SK-N-SH (cell line): ENCODE results near the gene CCNL1. TPM values are rescaled to one million over a fixed set of nuclear protein-coding genes. Genes with fewer than 3 reads are reported as not detected.
"Not testable (repeated sequence)": the region's sequence is repeated elsewhere in the genome, so short reads cannot be mapped to it uniquely, and the experiment has no call there.

Source experiments
- CTCF ChIA-PET: fragments of 300-600, 350-600 bp; formaldehyde crosslinking; extraction: SDS; loops from one replicate; lab custom pipeline; 2021; lab: Yijun Ruan, JAX
- POLR2A ChIA-PET: fragments of 350-600 bp; sonication (Branson Sonifier 250); formaldehyde crosslinking; extraction: SDS; loops from one replicate; lab custom pipeline; 2020; ENCODE audit warnings: antibody characterized with exemption, inconsistent platforms; lab: Yijun Ruan, JAX
- DNase-seq: peaks from one replicate; pipeline ENCODE4 v3.0.0; 2012
- H2AFZ ChIP-seq: fragments of 200-600 bp; sonication (generic); 2 replicates; pipeline ENCODE4 v1.8.1; 2016; ENCODE audit warnings: antibody characterized with exemption, mild to moderate bottlenecking, low read depth
- H3F3A ChIP-seq: fragments of 200-600 bp; sonication (generic); replicated peaks from 2 replicates; pipeline ENCODE3; 2016; ENCODE audit warnings: antibody characterized with exemption, mild to moderate bottlenecking; ENCODE audit not compliant: insufficient read depth
- H3K27ac ChIP-seq, 2 experiments: fragments of 200-500 bp in 1 of 2; fragments of 200-600 bp in 1 of 2; sonication (Bioruptor generic) in 1 of 2; sonication (generic), shearing (Covaris generic) in 1 of 2; 2 replicates each; pipeline versions ENCODE4 v1.5.1 to v1.6.1; 2014 to 2016; ENCODE audit warnings: low read depth in 2 of 2, inconsistent platforms in 1 of 2, low read length in 1 of 2, mild to moderate bottlenecking in 1 of 2, mixed read lengths in 1 of 2
- H3K27me3 ChIP-seq: fragments of 200-600 bp; sonication (generic), shearing (Covaris generic); 2 replicates; pipeline ENCODE4 v1.6.1; 2016; ENCODE audit warnings: mixed run types; ENCODE audit not compliant: insufficient read depth
- H3K36me3 ChIP-seq, 2 experiments: fragments of 200-500 bp in 1 of 2; fragments of 200-600 bp in 1 of 2; sonication (Bioruptor generic) in 1 of 2; sonication (generic) in 1 of 2; replicated peaks in 1 of 2; 2 replicates each; pipeline versions ENCODE3 to v1.5.1; 2014 to 2016; ENCODE audit warnings: low read length in 1 of 2, mild to moderate bottlenecking in 1 of 2; ENCODE audit not compliant: insufficient read depth in 2 of 2, control insufficient read depth in 1 of 2
- H3K4me1 ChIP-seq, 2 experiments: fragments of 200-500 bp in 1 of 2; fragments of 200-600 bp in 1 of 2; sonication (Bioruptor generic) in 1 of 2; sonication (generic), shearing (Covaris generic) in 1 of 2; 2 replicates each; pipeline versions ENCODE4 v1.5.1 to v1.6.1; 2014 to 2016; ENCODE audit warnings: low read depth in 1 of 2, low read length in 1 of 2, mixed run types in 1 of 2; ENCODE audit not compliant: insufficient read depth in 2 of 2, control insufficient read depth in 1 of 2
- H3K4me2 ChIP-seq: fragments of 200-600 bp; sonication (generic), shearing (Covaris generic); 2 replicates; pipeline ENCODE4 v1.6.1; 2017; ENCODE audit warnings: mixed run types
- H3K4me3 ChIP-seq, 2 experiments: fragments of 200-500 bp in 1 of 2; fragments of 200-600 bp in 1 of 2; sonication (Bioruptor generic) in 1 of 2; sonication (generic), shearing (Covaris generic) in 1 of 2; 2 replicates each; pipeline versions ENCODE4 v1.5.1 to v1.8.1; 2014 to 2016; ENCODE audit warnings: low read depth in 2 of 2, inconsistent platforms in 1 of 2, low read length in 1 of 2, mild to moderate bottlenecking in 1 of 2, mixed read lengths in 1 of 2, moderate library complexity in 1 of 2
- H3K79me2 ChIP-seq: fragments of 200-600 bp; sonication (generic); 2 replicates; pipeline ENCODE4 v1.8.1; 2017; ENCODE audit warnings: mild to moderate bottlenecking; ENCODE audit not compliant: insufficient read depth
- H3K9ac ChIP-seq: fragments of 200-600 bp; sonication (generic); 2 replicates; pipeline ENCODE4 v1.6.1; 2017; ENCODE audit warnings: mixed run types
- H3K9me2 ChIP-seq: fragments of 200-600 bp; sonication (generic); 2 replicates; pipeline ENCODE4 v1.6.1; 2017; ENCODE audit warnings: mixed run types
- H3K9me3 ChIP-seq: fragments of 200-600 bp; sonication (generic); 2 replicates; pipeline ENCODE4 v1.6.1; 2017; ENCODE audit warnings: mixed run types, mild to moderate bottlenecking, moderate library complexity
- H4K20me1 ChIP-seq: fragments of 200-600 bp; sonication (generic); 2 replicates; pipeline ENCODE4 v1.6.1; 2017; ENCODE audit warnings: mild to moderate bottlenecking, mixed run types; ENCODE audit not compliant: insufficient read depth
- ELF1 ChIP-seq: IDR thresholded peaks from 2 replicates; pipeline ENCODE4 v1.4.0; 2012
- EP300 ChIP-seq, 2 experiments: IDR thresholded peaks; 2 replicates each; pipeline versions ENCODE4 v1.4.0 to v1.6.1; 2012; ENCODE audit warnings: borderline replicate concordance in 1 of 2, low read depth in 1 of 2, low read length in 1 of 2
- EZH2phosphoT487 ChIP-seq: fragments of 200-600 bp; sonication (generic); IDR thresholded peaks from 2 replicates; pipeline ENCODE4 v1.6.1; 2017; ENCODE audit warnings: low read depth, mixed run types, mild to moderate bottlenecking, antibody characterized with exemption, moderate library complexity, borderline replicate concordance
- FOSL2 ChIP-seq: IDR thresholded peaks from 2 replicates; pipeline ENCODE4 v1.4.0; 2012; ENCODE audit warnings: low read depth, mild to moderate bottlenecking, moderate library complexity, borderline replicate concordance
- FOXJ3 ChIP-seq: sonication (generic); formaldehyde crosslinking; IDR thresholded peaks from 2 replicates; pipeline ENCODE4 v1.5.1; 2020; ENCODE audit warnings: mild to moderate bottlenecking, missing genetic modification reagents
- FOXM1 ChIP-seq: IDR thresholded peaks from 2 replicates; pipeline ENCODE4 v1.4.0; 2012; ENCODE audit warnings: low read depth, mild to moderate bottlenecking
- GATA2 ChIP-seq: sonication (generic); formaldehyde crosslinking; IDR thresholded peaks from 2 replicates; pipeline ENCODE4 v1.5.0; 2020; ENCODE audit warnings: mild to moderate bottlenecking, missing genetic modification reagents
- JUND ChIP-seq: IDR thresholded peaks from 2 replicates; pipeline ENCODE4 v1.4.0; 2012
- MXI1 ChIP-seq: IDR thresholded peaks from 2 replicates; pipeline ENCODE4 v1.6.1; 2012; ENCODE audit warnings: mild to moderate bottlenecking, low read depth, low read length, improper control_type of control experiment
- NFIC ChIP-seq: IDR thresholded peaks from 2 replicates; pipeline ENCODE4 v1.4.0; 2012; ENCODE audit warnings: borderline replicate concordance
- RCOR1 ChIP-seq: fragments of 150-350 bp; IDR thresholded peaks from 2 replicates; pipeline ENCODE4 v1.6.1; 2017; ENCODE audit warnings: antibody characterized with exemption, low read length
- SIN3A ChIP-seq: IDR thresholded peaks from 2 replicates; pipeline ENCODE4 v1.6.1; 2012; ENCODE audit warnings: low read depth, mild to moderate bottlenecking, low read length, moderate library complexity, borderline replicate concordance
- TAF1 ChIP-seq: IDR thresholded peaks from 2 replicates; pipeline ENCODE4 v1.6.1; 2012; ENCODE audit warnings: low read depth, mild to moderate bottlenecking, low read length, moderate library complexity, borderline replicate concordance
- TCF12 ChIP-seq: IDR thresholded peaks from 2 replicates; pipeline ENCODE4 v1.4.0; 2012
- USF1 ChIP-seq: IDR thresholded peaks from 2 replicates; pipeline ENCODE4 v1.4.0; 2012; ENCODE audit warnings: low read depth, borderline replicate concordance
- WGBS: methylation state at CpG from one replicate; pipeline ENCODE4 v1.1.6; 2017; ENCODE audit warnings: low lambda C conversion rate; 5-methylcytosine and 5-hydroxymethylcytosine counted together
- polyA plus RNA-seq, 3 experiments: library from polyadenylated mRNA; depleted of rRNA; stranded (reverse); fragments of >200 nt; gene quantifications; 2 replicates each; pipeline ENCODE4 v1.2.3, GENCODE V29; 2012
- TF ChIP-seq, protein P1 (sequence below): fragments of 150-350 bp; IDR thresholded peaks from 2 replicates; pipeline ENCODE4 v1.6.1; 2017; ENCODE audit warnings: antibody characterized with exemption, low read length, low read depth, borderline replicate concordance
- TF ChIP-seq, protein P2 (sequence below): fragments of 150-350 bp; IDR thresholded peaks from 2 replicates; pipeline ENCODE4 v1.6.1; 2016; ENCODE audit warnings: mild to moderate bottlenecking, low read depth, low read length
- TF ChIP-seq, protein P3 (sequence below): IDR thresholded peaks from 2 replicates; pipeline ENCODE4 v1.4.0; 2012; ENCODE audit warnings: low read depth, borderline replicate concordance

The CCNL1 gene
- polyA plus RNA-seq, 1 of the 3 experiments (the other 2 are of a cell fraction), result 99.8 TPM

DNA sequence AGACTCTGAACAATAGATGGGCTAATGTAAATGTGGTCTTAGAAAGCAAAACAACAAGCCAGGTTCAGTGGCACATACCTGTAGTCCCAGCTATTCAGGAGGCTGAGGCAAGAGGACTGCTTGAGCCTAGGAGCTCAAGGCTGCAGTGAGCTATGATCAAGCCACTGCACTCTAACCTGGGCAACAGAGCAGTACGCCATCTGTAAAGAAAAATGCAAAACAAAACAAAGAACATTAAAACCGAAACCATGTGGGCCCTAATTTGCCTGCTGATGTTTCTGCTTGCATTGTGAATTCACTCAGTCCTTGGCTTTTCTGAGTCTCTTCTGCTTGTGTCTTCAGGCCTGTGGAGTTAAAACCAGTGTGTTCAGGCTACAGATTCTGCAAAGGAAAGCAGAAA, 56.7 kb downstream of the CCNL1 start:
- WGBS, result 100% methylated on average over 2 of the region's 2 CpGs
- ChIA-PET CTCF (interaction anchor here (1.0 to 1.9 kb wide), 3 partner anchors 21 to 34 kb away, joined by 3 to 6 read pairs (median 3); no protein-coding TSS in a partner anchor), POLR2A (interaction anchor here (1.0 kb wide), 1 partner anchor 57 kb away, joined by 3 read pairs; the partner anchor contains the start of gene CCNL1)

DNA sequence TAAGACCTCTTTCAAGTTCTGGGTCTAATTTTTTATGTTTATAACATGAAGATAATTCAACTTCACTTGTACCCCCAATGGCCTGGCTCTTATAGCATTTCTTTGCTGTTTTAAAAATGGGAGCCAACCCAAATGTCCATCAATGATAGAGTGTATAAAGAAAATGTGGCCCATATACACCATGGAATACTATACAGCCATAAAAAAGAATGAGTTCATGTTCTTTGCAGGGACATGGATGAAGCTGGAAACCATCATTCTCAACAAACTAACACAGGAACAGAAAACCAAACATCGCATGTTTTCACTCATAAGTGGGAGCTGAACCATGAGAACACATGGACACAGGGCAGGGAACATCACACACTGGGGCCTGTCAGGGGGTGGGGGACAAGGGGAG, 57.4 kb downstream of the CCNL1 start:
- H3K36me3 ChIP-seq, H3K27me3 ChIP-seq, POLR2A ChIA-PET, H3K4me2 ChIP-seq, H3K79me2 ChIP-seq, H2AFZ ChIP-seq, H4K20me1 ChIP-seq, H3K9me3 ChIP-seq, H3K9me2 ChIP-seq, H3K4me3 ChIP-seq, H3F3A ChIP-seq, H3K27ac ChIP-seq, H3K9ac ChIP-seq, DNase-seq: not testable (repeated sequence)
- WGBS, result 96% methylated on average over 1 of the region's 1 CpG
- peaks cover 0 to 13% of the 10 kb centered on the region in 2 experiments; a peak in 1 of 4 replicates for H3K4me1 ChIP-seq
- CTCF ChIA-PET, result interaction anchor here (1.6 to 4.8 kb wide), 3 partner anchors 11 to 35 kb away, joined by 4 to 26 read pairs (median 6); no protein-coding TSS in a partner anchor

More for the DNA sequence above, 56.7 kb downstream of the CCNL1 start:
- H4K20me1 ChIP-seq, result no peaks in the 10 kb centered on the region
- TF ChIP-seq ELF1, result no peak
- TF ChIP-seq NFIC, result no peak
- TF ChIP-seq TCF12, result no peak
- no peak for TF ChIP-seq JUND
- TF ChIP-seq USF1, result no peak
- no peak for TF ChIP-seq EP300 (IDR thresholded peaks at IDR 0.05; ENCODE audit: borderline replicate concordance in 1 of 2, low read depth in 1 of 2, low read length in 1 of 2)
- TF ChIP-seq MXI1, result no peak
- TF ChIP-seq, protein P1, sequence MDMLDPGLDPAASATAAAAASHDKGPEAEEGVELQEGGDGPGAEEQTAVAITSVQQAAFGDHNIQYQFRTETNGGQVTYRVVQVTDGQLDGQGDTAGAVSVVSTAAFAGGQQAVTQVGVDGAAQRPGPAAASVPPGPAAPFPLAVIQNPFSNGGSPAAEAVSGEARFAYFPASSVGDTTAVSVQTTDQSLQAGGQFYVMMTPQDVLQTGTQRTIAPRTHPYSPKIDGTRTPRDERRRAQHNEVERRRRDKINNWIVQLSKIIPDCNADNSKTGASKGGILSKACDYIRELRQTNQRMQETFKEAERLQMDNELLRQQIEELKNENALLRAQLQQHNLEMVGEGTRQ, result no peak
- TF ChIP-seq, all 33 proteins: peak for 0
- Histone ChIP-seq H3K36me3 (no peaks in the 10 kb centered on the region), H3K27me3 (no peaks in the 10 kb centered on the region), H3F3A (no peaks in the 10 kb centered on the region), H3K27ac (no peak overlapping the region), H2AFZ (0 out of 2 replicates have a peak overlapping the region, but pooled peaks have one; percentile 8), H3K4me1 (peaks cover 0 to 13% of the 10 kb centered on the region in 2 experiments; a peak in 1 of 4 replicates), H3K4me3 (no peak overlapping the region), H3K4me2 (no peak overlapping the region), H3K79me2 (no peaks in the 10 kb centered on the region), H3K9me3 (no peaks in the 10 kb centered on the region), H3K9ac (no peak overlapping the region), H3K9me2 (no peaks in the 10 kb centered on the region)
- DNase-seq, result no peak

DNA sequence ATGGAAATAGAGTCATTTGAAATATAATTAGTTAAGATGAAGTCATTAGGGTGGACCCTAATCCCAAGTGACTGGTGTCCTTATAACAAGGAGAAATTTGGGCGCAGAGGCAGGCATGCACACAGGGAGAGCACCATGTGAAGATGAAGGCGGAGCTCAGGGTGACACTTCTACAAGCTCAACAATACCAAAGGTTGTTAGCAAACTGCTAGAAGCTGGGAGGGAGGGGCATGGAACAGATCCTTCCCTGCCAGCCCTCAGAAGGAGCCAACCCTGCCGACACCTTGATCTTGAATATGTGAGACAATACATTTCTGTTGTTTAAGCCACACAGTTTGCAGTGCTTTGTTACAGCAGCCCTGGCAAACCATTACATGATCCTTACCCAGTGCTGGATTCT, 57.8 kb downstream of the CCNL1 start:
- Histone ChIP-seq H3K9me2 (no peaks in the 10 kb centered on the region), H3K4me2 (no peak overlapping the region), H3K9me3 (no peaks in the 10 kb centered on the region), H3K4me1 (peaks cover 0 to 13% of the 10 kb centered on the region in 2 experiments; a peak in 1 of 4 replicates), H3F3A (no peaks in the 10 kb centered on the region), H3K27me3 (no peaks in the 10 kb centered on the region), H3K4me3 (no peak overlapping the region), H3K27ac (no peak overlapping the region), H4K20me1 (no peaks in the 10 kb centered on the region), H3K9ac (no peak overlapping the region), H3K36me3 (no peaks in the 10 kb centered on the region), H3K79me2 (no peaks in the 10 kb centered on the region), H2AFZ (no peak overlapping the region)
- DNase-seq, result no peak
- CTCF ChIA-PET, result interaction anchor here (1.0 to 4.8 kb wide), 4 partner anchors 12 to 653 kb away, joined by 3 to 26 read pairs (median 4); no protein-coding TSS in a partner anchor
- 100% methylated on average over 3 of the region's 3 CpGs for WGBS
- TF ChIP-seq SIN3A (no peak), RCOR1 (no peak), FOSL2 (no peak), FOXM1 (no peak), GATA2 (CRISPR knock-in tag) (no peak), TAF1 (no peak), TCF12 (no peak), NFIC (no peak), EZH2phosphoT487 (no peak), FOXJ3 (CRISPR knock-in tag) (no peak)
- TF ChIP-seq, protein P2, sequence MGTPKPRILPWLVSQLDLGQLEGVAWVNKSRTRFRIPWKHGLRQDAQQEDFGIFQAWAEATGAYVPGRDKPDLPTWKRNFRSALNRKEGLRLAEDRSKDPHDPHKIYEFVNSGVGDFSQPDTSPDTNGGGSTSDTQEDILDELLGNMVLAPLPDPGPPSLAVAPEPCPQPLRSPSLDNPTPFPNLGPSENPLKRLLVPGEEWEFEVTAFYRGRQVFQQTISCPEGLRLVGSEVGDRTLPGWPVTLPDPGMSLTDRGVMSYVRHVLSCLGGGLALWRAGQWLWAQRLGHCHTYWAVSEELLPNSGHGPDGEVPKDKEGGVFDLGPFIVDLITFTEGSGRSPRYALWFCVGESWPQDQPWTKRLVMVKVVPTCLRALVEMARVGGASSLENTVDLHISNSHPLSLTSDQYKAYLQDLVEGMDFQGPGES, result no peak
- TF ChIP-seq, protein P3, sequence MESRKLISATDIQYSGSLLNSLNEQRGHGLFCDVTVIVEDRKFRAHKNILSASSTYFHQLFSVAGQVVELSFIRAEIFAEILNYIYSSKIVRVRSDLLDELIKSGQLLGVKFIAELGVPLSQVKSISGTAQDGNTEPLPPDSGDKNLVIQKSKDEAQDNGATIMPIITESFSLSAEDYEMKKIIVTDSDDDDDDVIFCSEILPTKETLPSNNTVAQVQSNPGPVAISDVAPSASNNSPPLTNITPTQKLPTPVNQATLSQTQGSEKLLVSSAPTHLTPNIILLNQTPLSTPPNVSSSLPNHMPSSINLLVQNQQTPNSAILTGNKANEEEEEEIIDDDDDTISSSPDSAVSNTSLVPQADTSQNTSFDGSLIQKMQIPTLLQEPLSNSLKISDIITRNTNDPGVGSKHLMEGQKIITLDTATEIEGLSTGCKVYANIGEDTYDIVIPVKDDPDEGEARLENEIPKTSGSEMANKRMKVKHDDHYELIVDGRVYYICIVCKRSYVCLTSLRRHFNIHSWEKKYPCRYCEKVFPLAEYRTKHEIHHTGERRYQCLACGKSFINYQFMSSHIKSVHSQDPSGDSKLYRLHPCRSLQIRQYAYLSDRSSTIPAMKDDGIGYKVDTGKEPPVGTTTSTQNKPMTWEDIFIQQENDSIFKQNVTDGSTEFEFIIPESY, result no peak
- POLR2A ChIA-PET, result no interaction called here
